GM12878 (cell line): ENCODE data around the gene PRR5L. TPM values are rescaled to one million over a fixed set of nuclear protein-coding genes. Genes with fewer than 3 reads are reported as not detected.

Experiments used
- ATAC-seq: fragments of 200-7000 bp; cut with Tn5 transposase; 3 replicates; pipeline ENCODE4 v1.9.1; 2020; ENCODE audit warnings: mild to moderate bottlenecking, moderate library complexity
- BruUV-seq: library from RNA; stranded (reverse); fragments of 400-500 nt; replicated peaks from 2 replicates; lab custom pipeline; 2021; lab: Mats Ljungman, UMichigan
- CTCF ChIA-PET: fragments of 300-600 bp; sonication (Branson Sonifier 250); formaldehyde crosslinking; extraction: SDS; loops from one replicate; lab custom pipeline; 2021; ENCODE audit warnings: inconsistent platforms; lab: Yijun Ruan, JAX
- POLR2A ChIA-PET: fragments of 350-600 bp; formaldehyde crosslinking; extraction: SDS; loops from one replicate; lab custom pipeline; 2021; ENCODE audit warnings: inconsistent platforms; lab: Charles Lee
- RAD21 ChIA-PET: fragments of 300-600 bp; sonication (Branson Sonifier 250); formaldehyde crosslinking; loops from one replicate; lab custom pipeline; 2023; ENCODE audit warnings: antibody characterized with exemption; ENCODE audit not compliant: unreplicated experiment; lab: Charles Lee
- SMC1A ChIA-PET: fragments of 300-600 bp; sonication (Branson Sonifier 250); formaldehyde crosslinking; loops from one replicate; lab custom pipeline; 2023; ENCODE audit not compliant: unreplicated experiment, uncharacterized antibody; lab: Charles Lee
- DNase-seq: peaks from one replicate; pipeline ENCODE4 v3.0.0-alpha.2; 2011; ENCODE audit warnings: low read depth, low spot score
- FAIRE-seq: peaks from 3 replicates; lab custom pipeline; 2011; peaks lifted over from hg19 to GRCh38; lab: Jason Lieb, UNC
- H2AFZ ChIP-seq: 2 replicates; pipeline ENCODE4 v1.6.0; 2011; ENCODE audit warnings: low read depth, low read length, control low read depth; ENCODE audit not compliant: control insufficient read depth
- H3K27ac ChIP-seq: 2 replicates; pipeline ENCODE4 v1.5.1; 2011; ENCODE audit warnings: control low read depth; ENCODE audit not compliant: control insufficient read depth, insufficient read depth
- H3K27me3 ChIP-seq, 2 experiments: replicated peaks in 1 of 2; 2 replicates each; pipeline versions ENCODE4 v1.6.0 to v1.6.1; 2011; ENCODE audit warnings: low read length in 1 of 2; ENCODE audit not compliant: control insufficient read depth in 2 of 2, insufficient read depth in 2 of 2
- H3K36me3 ChIP-seq, 2 experiments: 2 replicates each; pipeline ENCODE4 v1.5.1; 2011; ENCODE audit warnings: low read length in 1 of 2; ENCODE audit not compliant: control insufficient read depth in 2 of 2, insufficient read depth in 2 of 2
- H3K4me1 ChIP-seq: 2 replicates; pipeline ENCODE4 v1.6.1; 2011; ENCODE audit warnings: mild to moderate bottlenecking, low read length, moderate library complexity, mixed read lengths; ENCODE audit not compliant: control insufficient read depth, insufficient read depth
- H3K4me2 ChIP-seq: 2 replicates; pipeline ENCODE4 v1.6.0; 2011; ENCODE audit warnings: control low read depth; ENCODE audit not compliant: control insufficient read depth, insufficient read depth
- H3K4me3 ChIP-seq: fragments of 200-600 bp; sonication (generic); 2 replicates; pipeline ENCODE4 v1.5.1; 2016
- H3K79me2 ChIP-seq: 2 replicates; pipeline ENCODE4 v1.6.0; 2011; ENCODE audit warnings: low read length; ENCODE audit not compliant: control insufficient read depth, insufficient read depth
- H3K9ac ChIP-seq: 2 replicates; pipeline ENCODE4 v1.8.0; 2011; ENCODE audit warnings: low read length, control low read depth, mixed read lengths; ENCODE audit not compliant: control insufficient read depth, insufficient read depth
- H3K9me3 ChIP-seq: replicated peaks from 3 replicates; pipeline ENCODE4 v1.5.1; 2011; ENCODE audit warnings: mild to moderate bottlenecking, low read length; ENCODE audit not compliant: control insufficient read depth, insufficient read depth
- H4K20me1 ChIP-seq: 2 replicates; pipeline ENCODE4 v1.6.0; 2011; ENCODE audit not compliant: control insufficient read depth, insufficient read depth
- CREB1 ChIP-seq: IDR thresholded peaks from 2 replicates; pipeline ENCODE4 v1.6.1; 2012; ENCODE audit warnings: low read depth, mild to moderate bottlenecking, inconsistent platforms
- DPF2 ChIP-seq: fragments of 450-650 bp; IDR thresholded peaks from 2 replicates; pipeline ENCODE4 v1.6.1; 2017; ENCODE audit warnings: mild to moderate bottlenecking
- E2F8 ChIP-seq: fragments of 450-650 bp; IDR thresholded peaks from 2 replicates; pipeline ENCODE4 v1.6.1; 2018; ENCODE audit warnings: mild to moderate bottlenecking, low read depth, moderate library complexity; ENCODE audit not compliant: partially characterized antibody
- IKZF2 ChIP-seq, 2 experiments: fragments of 450-650 bp; IDR thresholded peaks; 2 replicates each; pipeline ENCODE4 v1.6.1; 2017; ENCODE audit warnings: mild to moderate bottlenecking in 2 of 2, moderate library complexity in 2 of 2
- NRF1 ChIP-seq: conservative IDR thresholded peaks from 2 replicates; pipeline ENCODE4 v1.6.1; 2011; ENCODE audit warnings: mild to moderate bottlenecking, low read depth, low read length, improper control_type of control experiment
- SMAD1 ChIP-seq: fragments of 450-650 bp; IDR thresholded peaks from 2 replicates; pipeline ENCODE4 v1.6.1; 2018; ENCODE audit warnings: mild to moderate bottlenecking, low read depth; ENCODE audit not compliant: partially characterized antibody
- SMC3 ChIP-seq: IDR thresholded peaks from 2 replicates; pipeline ENCODE4 v1.6.1; 2011; ENCODE audit warnings: low read length, improper control_type of control experiment, borderline replicate concordance
- SREBF1 ChIP-seq: IDR thresholded peaks from 2 replicates; pipeline ENCODE4 v1.6.1; 2012; ENCODE audit warnings: mild to moderate bottlenecking, low read length
- TCF3 ChIP-seq: IDR thresholded peaks from 2 replicates; pipeline ENCODE4 v1.6.1; 2012; ENCODE audit warnings: low read depth, mild to moderate bottlenecking, low read length, borderline replicate concordance; ENCODE audit not compliant: insufficient read depth
- WGBS: methylation state at CpG from one replicate; pipeline ENCODE4 v1.1.6; 2016; ENCODE audit warnings: low lambda C conversion rate; ENCODE audit not compliant: insufficient replicate concordance, insufficient coverage; ENCODE audit errors: missing lambda C conversion rate; 5-methylcytosine and 5-hydroxymethylcytosine counted together
- in situ Hi-C: fragments of 300-500 bp; cut with MboI; formaldehyde crosslinking; loops from 9 replicates; pipeline ENCODE4 v1.14.3; 2018; ENCODE audit warnings: mixed read lengths
- intact Hi-C: fragments of 100-400 bp; cut with micrococcal nuclease; formaldehyde crosslinking; loops from one replicate; pipeline ENCODE4 v1.14.2; 2022; ENCODE audit not compliant: unreplicated experiment
- polyA plus RNA-seq, 11 experiments: library from polyadenylated mRNA; depleted of rRNA in 4 of 11; unstranded in 6 of 11; stranded (reverse) in 5 of 11; fragments of >200 nt; fragmentation: Nextera tagmentation in 4 of 11; fragmentation: Illumina TruSeq in 1 of 11; extraction: Ambion mirVana in 4 of 11; extraction: Trizol in 1 of 11; gene quantifications; 1 replicate in 1 of 11; 2 replicates in 10 of 11; pipeline versions ENCODE4 v1.2.1 to v1.2.3, GENCODE V29; 2011 to 2016; ENCODE audit warnings: inconsistent platforms in 2 of 11, missing spikeins in 2 of 11, low read depth in 1 of 11
- total RNA-seq, 4 experiments: library from RNA; depleted of rRNA in 3 of 4; stranded (reverse); fragments of >200 nt in 3 of 4; fragmentation: Illumina TruSeq in 1 of 4; extraction: Trizol in 1 of 4; gene quantifications; 2 replicates each; pipeline versions ENCODE4 v1.2.1 to v1.2.3, GENCODE V29; 2013 to 2021

The PRR5L gene
- total and polyA plus RNA-seq, 10 of the 15 experiments (the other 5 are each of a cell fraction or from before 2014, with no cell fraction given) = 0.11 to 4.2 (median 0.67) TPM; not detected in 1

DNA sequence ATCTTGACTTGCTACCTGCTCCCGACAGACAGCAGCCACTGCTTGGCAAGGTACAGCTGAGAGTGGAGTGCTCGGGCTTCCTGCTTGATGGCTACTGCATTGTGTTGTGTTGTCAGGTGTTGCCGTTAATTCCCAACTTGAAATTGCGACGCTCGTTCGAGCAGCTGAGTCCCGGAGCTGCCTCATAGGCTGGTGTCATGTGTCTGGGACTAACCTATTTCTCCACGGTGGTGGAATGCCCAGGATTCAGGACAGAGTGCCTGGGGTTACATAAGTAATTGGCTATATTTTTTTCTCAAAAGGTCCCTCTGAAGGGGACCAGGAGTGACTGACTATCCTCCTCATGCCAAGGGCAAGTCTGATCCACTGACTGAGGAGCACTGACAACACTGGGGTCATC is 25.4 kb upstream of the PRR5L start:
- intact Hi-C loops = no loop called here
- Histone ChIP-seq H3K27ac (no peak overlapping the region), H3K4me1 (no peaks in the 10 kb centered on the region), H4K20me1 (no peaks in the 10 kb centered on the region), H3K9me3 (no peaks in the 10 kb centered on the region), H2AFZ (no peak overlapping the region), H3K79me2 (no peaks in the 10 kb centered on the region), H3K4me2 (no peak overlapping the region), H3K27me3 (no peaks in the 10 kb centered on the region), H3K36me3 (peaks cover 1 to 11% of the 10 kb centered on the region in 2 experiments; a peak in 3 of 4 replicates), H3K4me3 (no peak overlapping the region), H3K9ac (no peak overlapping the region)
- FAIRE-seq = no peak
- no TSS peak for BruUV-seq
- 90% methylated on average over 9 of the region's 9 CpGs for WGBS
- no peak for ATAC-seq
- in situ Hi-C loops = no loop called here
- CTCF ChIA-PET = no interaction called here
- SMC1A ChIA-PET = interaction anchor here (1.5 kb wide), 1 partner anchor 449 kb away, joined by 3 read pairs; no protein-coding TSS in a partner anchor
- RAD21 ChIA-PET = no interaction called here
- TF ChIP-seq SMAD1 = no peak
- TF ChIP-seq DPF2 = no peak
- TF ChIP-seq CREB1 = no peak
- TF ChIP-seq TCF3 = no peak
- TF ChIP-seq SREBF1 = no peak
- no peak for TF ChIP-seq E2F8
- no peak for TF ChIP-seq IKZF2 (IDR thresholded peaks at IDR 0.05)
- TF ChIP-seq SMC3 = no peak
- TF ChIP-seq NRF1 = no peak
- DNase-seq = no peak
- POLR2A ChIA-PET = no interaction called here
